Caki2 (cell line): Measurements from ENCODE around the gene CALML4. TPM values are rescaled to one million over a fixed set of nuclear protein-coding genes. Genes with fewer than 3 reads are reported as not detected.
"Not testable (repeated sequence)": the region's sequence is repeated elsewhere in the genome, so short reads cannot be mapped to it uniquely, and the experiment has no call there.

Source experiments
- DNase-seq: peaks from one replicate; pipeline ENCODE4 v3.0.0-alpha.2; 2015; ENCODE audit warnings: low read depth
- in situ Hi-C: cut with HindIII; loops from 2 replicates; pipeline ENCODE4 v1.10.0; 2016; ENCODE audit warnings: low sequenced_read_pairs, low pct_unique_long_range_greater_than_20kb, mixed read lengths
- total RNA-seq: library from RNA; depleted of rRNA; stranded (reverse); fragments of >200 nt; shearing (Covaris generic); gene quantifications from 2 replicates; pipeline ENCODE4 v1.2.3, GENCODE V29; 2014; ENCODE audit warnings: low replicate concordance; rRNA removed

Gene CALML4
- total RNA-seq = 0.27 and 1.8 TPM in 2 replicates

GRCh38 chr15:68204776-68205557 lies at the start of gene CALML4:
TSS of gene CALML4 (minus strand) at chr15:68205332. CDS start at chr15:68205247, 85 bp downstream.
- no peak for DNase-seq
- in situ Hi-C loops = no loop called here

GRCh38 chr15:68252925-68253534 lies 47.9 kb upstream of the CALML4 start:
- in situ Hi-C loops = no loop called here
- DNase-seq = peak; percentile 47

- in situ Hi-C loops = no loop called here
- DNase-seq = no peak
Measured at GRCh38 chr15:68249058-68249713, 44.1 kb upstream of the CALML4 start.

- in situ Hi-C loops = no loop called here
- DNase-seq = no peak
Measured at GRCh38 chr15:68244235-68244634, 39.1 kb upstream of the CALML4 start.

GRCh38 chr15:68241088-68241935 lies 36.2 kb upstream of the CALML4 start:
- in situ Hi-C loops = no loop called here
- DNase-seq = no peak

- in situ Hi-C loops = no loop called here
- no peak for DNase-seq
Measured at GRCh38 chr15:68239025-68239424, 33.9 kb upstream of the CALML4 start.

GRCh38 chr15:68235022-68235421 lies 29.9 kb upstream of the CALML4 start:
- DNase-seq = no peak

GRCh38 chr15:68234520-68234919 lies 29.4 kb upstream of the CALML4 start:
- in situ Hi-C loops, DNase-seq: not testable (repeated sequence)

More at GRCh38 chr15:68235022-68235421, 29.9 kb upstream of the CALML4 start:
- in situ Hi-C loops = no loop called here

GRCh38 chr15:68234060-68234459 lies 28.9 kb upstream of the CALML4 start:
- DNase-seq = no peak
- in situ Hi-C loops = no loop called here

- in situ Hi-C loops = no loop called here
- DNase-seq = no peak
Measured at GRCh38 chr15:68232937-68233336, 27.8 kb upstream of the CALML4 start.

GRCh38 chr15:68232449-68232848 lies 27.3 kb upstream of the CALML4 start:
- no peak for DNase-seq
- in situ Hi-C loops = no loop called here

- no peak for DNase-seq
- in situ Hi-C loops = no loop called here
Measured at GRCh38 chr15:68231102-68231818, 26.1 kb upstream of the CALML4 start.

GRCh38 chr15:68230157-68231100 lies 25.3 kb upstream of the CALML4 start:
- no peak for DNase-seq
- in situ Hi-C loops = no loop called here

GRCh38 chr15:68229386-68230156 lies 24.4 kb upstream of the CALML4 start, which contains the start of gene CLN6:
TSS of gene CLN6 (minus strand) at chr15:68229728. CDS start at chr15:68229584, 144 bp downstream.
- in situ Hi-C loops = no loop called here
- DNase-seq = peak; percentile 84

- DNase-seq = no peak
- in situ Hi-C loops = no loop called here
Measured at GRCh38 chr15:68228971-68229385, 23.8 kb upstream of the CALML4 start.
